Lower leg skin (tissue), 3 donors: ENCODE data around the gene RAP1GAP.

Source experiments
- CTCF ChIP-seq, 3 donors: fragments of 450-650 bp; IDR thresholded peaks; one replicate each; pipeline ENCODE4 v1.5.1; 2016; ENCODE audit warnings: antibody characterized with exemption in 3 of 3, mild to moderate bottlenecking in 3 of 3, moderate library complexity in 2 of 3
- POLR2A ChIP-seq, 2 donors: fragments of 450-650 bp; IDR thresholded peaks; one replicate each; pipeline ENCODE4 v1.6.1; 2016 to 2017; ENCODE audit warnings: antibody characterized with exemption in 2 of 2, mild to moderate bottlenecking in 1 of 2, moderate library complexity in 1 of 2

GRCh38 chr1:21630571-21631343 lies 38.4 kb downstream of the RAP1GAP start:
- TF ChIP-seq CTCF (IDR thresholded peaks at IDR 0.05): no peak
- no peak for TF ChIP-seq POLR2A (IDR thresholded peaks at IDR 0.05)
